Ascending aorta (tissue), 2 donors: ENCODE results near the gene HPX. TPM values are rescaled to one million over a fixed set of nuclear protein-coding genes. Genes with fewer than 3 reads are reported as not detected.
"Not testable (repeated sequence)": the region's sequence is repeated elsewhere in the genome, so short reads cannot be mapped to it uniquely, and the experiment has no call there.

Source experiments
- DNase-seq, 2 donors: peaks; one replicate each; pipeline ENCODE4 v3.0.0-alpha.2; 2019; ENCODE audit warnings: low spot score in 2 of 2
- H3K27ac ChIP-seq, 2 donors: fragments of 200-600 bp; sonication (generic); one replicate each; pipeline ENCODE4 v1.5.1; 2016 to 2017; ENCODE audit warnings: mild to moderate bottlenecking in 1 of 2
- H3K27me3 ChIP-seq: fragments of 200-600 bp; sonication (generic); one replicate; pipeline ENCODE4 v1.5.1; 2017
- H3K36me3 ChIP-seq, 2 donors: fragments of 200-600 bp; sonication (generic); one replicate each; pipeline ENCODE4 v1.5.1; 2016
- H3K4me1 ChIP-seq, 2 donors: fragments of 200-600 bp; sonication (generic); one replicate each; pipeline ENCODE4 v1.5.1; 2016 to 2017; ENCODE audit warnings: mild to moderate bottlenecking in 1 of 2
- H3K4me3 ChIP-seq, 2 donors: fragments of 200-600 bp; sonication (generic); one replicate each; pipeline ENCODE4 v1.5.1; 2016 to 2017; ENCODE audit warnings: mild to moderate bottlenecking in 1 of 2
- H3K9me3 ChIP-seq, 2 donors: fragments of 200-600 bp; sonication (generic); one replicate each; pipeline ENCODE4 v1.5.1; 2016
- CTCF ChIP-seq, 3 experiments: fragments of 200-600 bp in 2 of 3; fragments of 450-650 bp in 1 of 3; sonication (generic) in 2 of 3; IDR thresholded peaks; one replicate each; pipeline ENCODE4 v1.5.1; 2016 to 2019; ENCODE audit warnings: antibody characterized with exemption in 3 of 3, mild to moderate bottlenecking in 1 of 3, moderate library complexity in 1 of 3
- intact Hi-C: fragments of 100-400 bp; cut with DNase I; formaldehyde crosslinking; loops from one replicate; pipeline ENCODE4 v1.15.1; 2023
- total RNA-seq: library from RNA; depleted of rRNA; stranded (reverse); fragments of >200 nt; gene quantifications from one replicate; pipeline ENCODE4 v1.1.0, GENCODE V29; 2016

Gene HPX
- total RNA-seq, 1 donor from 2014 or later, result 16.8 TPM

- TF ChIP-seq CTCF (IDR thresholded peaks at IDR 0.05), result no peak
- intact Hi-C loops, result no loop called here
- no peak for DNase-seq
- H3K4me1 ChIP-seq, result peaks cover 0 to 5% of the 10 kb centered on the region in 2 donors
- H3K27ac ChIP-seq, result peak overlapping the region in 1 of 2 donors; percentile 46
- H3K27me3 ChIP-seq, result no peaks in the 10 kb centered on the region
- no peak overlapping the region for H3K4me3 ChIP-seq
- peaks cover 44 to 71% of the 10 kb centered on the region in 2 donors for H3K36me3 ChIP-seq
- H3K9me3 ChIP-seq, result no peaks in the 10 kb centered on the region
Observed at GRCh38 chr11:6397636-6398035, 43.2 kb downstream of the HPX start.

- no peak for TF ChIP-seq CTCF (IDR thresholded peaks at IDR 0.05)
- Histone ChIP-seq H3K27ac (peak overlapping the region in 1 of 2 donors; percentile 46), H3K27me3 (no peaks in the 10 kb centered on the region), H3K4me3 (no peak overlapping the region), H3K36me3 (peaks cover 41 to 67% of the 10 kb centered on the region in 2 donors), H3K4me1 (peaks cover 0 to 5% of the 10 kb centered on the region in 2 donors), H3K9me3 (no peaks in the 10 kb centered on the region)
- intact Hi-C loops, result no loop called here
- no peak for DNase-seq
Observed at GRCh38 chr11:6397156-6397555, 43.6 kb downstream of the HPX start.

- no peak for DNase-seq
- H3K9me3 ChIP-seq, result no peaks in the 10 kb centered on the region
- peaks cover 29 to 51% of the 10 kb centered on the region in 2 donors for H3K36me3 ChIP-seq
- no peak overlapping the region for H3K4me3 ChIP-seq
- TF ChIP-seq CTCF (IDR thresholded peaks at IDR 0.05), result no peak
- no peak overlapping the region for H3K27ac ChIP-seq
- intact Hi-C loops, result no loop called here
- H3K27me3 ChIP-seq, result no peaks in the 10 kb centered on the region
- H3K4me1 ChIP-seq, result peaks cover 9 to 14% of the 10 kb centered on the region in 2 donors
Observed at GRCh38 chr11:6395470-6396060, 45.2 kb downstream of the HPX start.

GRCh38 chr11:6393989-6394670, 46.7 kb downstream of the HPX start:
- peaks cover 28 to 36% of the 10 kb centered on the region in 2 donors for H3K36me3 ChIP-seq
- DNase-seq, result no peak

GRCh38 chr11:6392251-6392650, 48.5 kb downstream of the HPX start:
- H3K27ac ChIP-seq, DNase-seq: not testable (repeated sequence)
- intact Hi-C loops, result loop anchor here (5.0 kb wide), 3 partner anchors 115 to 290 kb away; partner anchors contain the start of genes ILK, MRPL17 and RRP8

More at GRCh38 chr11:6393989-6394670, 46.7 kb downstream of the HPX start:
- peaks cover 9 to 19% of the 10 kb centered on the region in 2 donors for H3K4me1 ChIP-seq
- intact Hi-C loops, result loop anchor here (5.0 kb wide), 3 partner anchors 113 to 288 kb away; partner anchors contain the start of genes ILK, MRPL17 and RRP8
- no peak overlapping the region for H3K4me3 ChIP-seq
- no peaks in the 10 kb centered on the region for H3K9me3 ChIP-seq
- H3K27ac ChIP-seq, result no peak overlapping the region
- H3K27me3 ChIP-seq, result no peaks in the 10 kb centered on the region
- no peak for TF ChIP-seq CTCF (IDR thresholded peaks at IDR 0.05)

More at GRCh38 chr11:6392251-6392650, 48.5 kb downstream of the HPX start:
- not testable (repeated sequence) for H3K4me3 ChIP-seq, H3K27me3 ChIP-seq, H3K9me3 ChIP-seq
- peaks cover 9 to 14% of the 10 kb centered on the region in 2 donors for H3K4me1 ChIP-seq
- peaks cover 23 to 27% of the 10 kb centered on the region in 2 donors for H3K36me3 ChIP-seq
